OCI-LY3 (cell line): ENCODE measurements around the gene CDH20.
A peak's percentile ranks its signal among the peaks of the same experiment; 100 is the strongest.

Source experiments
- CTCF ChIP-seq: fragments of 200-600, 300-600 bp; sonication (generic); IDR thresholded peaks from 2 replicates; pipeline ENCODE4 v1.5.1; 2014; ENCODE audit warnings: antibody characterized with exemption, low read length, low read depth
- EZH2phosphoT487 ChIP-seq: fragments of 200-600 bp; shearing (Covaris generic); IDR thresholded peaks from 2 replicates; pipeline ENCODE4 v1.6.1; 2018; ENCODE audit warnings: antibody characterized with exemption, mixed run types, low read depth

GRCh38 chr18:61551586-61551985 is 218.4 kb downstream of the CDH20 start:
- TF ChIP-seq CTCF (peak; percentile 94), EZH2phosphoT487 (no peak)
